Measurements from ENCODE around the gene ACOT13.
"Not testable (repeated sequence)": the region's sequence is repeated elsewhere in the genome, so short reads cannot be mapped to it uniquely, and the experiment has no call there.

ACOT13 gene

GRCh38 chr6:24730653-24731052, 63.8 kb downstream of the ACOT13 start:
- DNase-seq (ENCODE audit: low read depth) = not testable (repeated sequence)

GRCh38 chr6:24731456-24732134, 64.7 kb downstream of the ACOT13 start:
- DNase-seq (ENCODE audit: low read depth) = not testable (repeated sequence)

- DNase-seq (ENCODE audit: low read depth) = no peak
These were observed 67.3 kb downstream of the ACOT13 start for GRCh38 chr6:24734166-24734565.

- DNase-seq (ENCODE audit: low read depth) = not testable (repeated sequence)
These were observed 67.8 kb downstream of the ACOT13 start for GRCh38 chr6:24734710-24735109.

- DNase-seq (ENCODE audit: low read depth) = no peak
These were observed 71.9 kb downstream of the ACOT13 start for GRCh38 chr6:24738741-24739140.

GRCh38 chr6:24740861-24741260, 74.0 kb downstream of the ACOT13 start:
- no peak for DNase-seq (ENCODE audit: low read depth)

GRCh38 chr6:24742216-24742738, 75.4 kb downstream of the ACOT13 start:
- no peak for DNase-seq (ENCODE audit: low read depth)

- DNase-seq (ENCODE audit: low read depth) = no peak
These were observed 76.5 kb downstream of the ACOT13 start for GRCh38 chr6:24743265-24743943.

GRCh38 chr6:24743944-24744335, 77.1 kb downstream of the ACOT13 start:
- DNase-seq (ENCODE audit: low read depth) = no peak

GRCh38 chr6:24744911-24745310, 78.0 kb downstream of the ACOT13 start:
- no peak for DNase-seq (ENCODE audit: low read depth)

GRCh38 chr6:24749297-24749696, 82.4 kb downstream of the ACOT13 start:
- DNase-seq (ENCODE audit: low read depth) = no peak

- DNase-seq (ENCODE audit: low read depth) = not testable (repeated sequence)
These were observed 84.0 kb downstream of the ACOT13 start for GRCh38 chr6:24750878-24751277.

- DNase-seq (ENCODE audit: low read depth) = no peak
These were observed 85.6 kb downstream of the ACOT13 start for GRCh38 chr6:24752503-24752902.

- no peak for DNase-seq (ENCODE audit: low read depth)
These were observed 86.1 kb downstream of the ACOT13 start for GRCh38 chr6:24752917-24753492.

- no peak for DNase-seq (ENCODE audit: low read depth)
These were observed 86.7 kb downstream of the ACOT13 start for GRCh38 chr6:24753545-24753944.

- DNase-seq (ENCODE audit: low read depth) = not testable (repeated sequence)
These were observed 87.5 kb downstream of the ACOT13 start for GRCh38 chr6:24754378-24754777.

Measured in activated T-helper 9 cell treated with anti-CD3 and anti-CD28 coated beads, Interleukin-2, amount 50 U/mL, for 16 hours (primary cell).